GM12878 (cell line): Measurements from ENCODE around the gene EPHA4.

Experiments
- ATF3 ChIP-seq: IDR thresholded peaks from 2 replicates; pipeline ENCODE4 v1.6.1; 2011; ENCODE audit warnings: low read depth, mild to moderate bottlenecking, low read length, moderate library complexity, borderline replicate concordance; ENCODE audit errors: extremely low read depth
- CBFB ChIP-seq: IDR thresholded peaks from 2 replicates; pipeline ENCODE4 v1.6.1; 2016; ENCODE audit warnings: antibody characterized with exemption, low read depth
- CHD1 ChIP-seq: IDR thresholded peaks from 2 replicates; pipeline ENCODE4 v1.6.1; 2012; ENCODE audit warnings: low read depth, low read length, improper control_type of control experiment
- MEF2A ChIP-seq: IDR thresholded peaks from 2 replicates; pipeline ENCODE4 v1.6.1; 2011; ENCODE audit warnings: low read depth, mild to moderate bottlenecking, low read length, moderate library complexity; ENCODE audit not compliant: insufficient read depth
- NFYB ChIP-seq: IDR thresholded peaks from 2 replicates; pipeline ENCODE4 v1.6.1; 2011; ENCODE audit warnings: low read depth, mild to moderate bottlenecking, low read length, improper control_type of control experiment, moderate library complexity; ENCODE audit not compliant: insufficient read depth
- POLR2AphosphoS5 ChIP-seq: IDR thresholded peaks from 2 replicates; pipeline ENCODE4 v1.6.1; 2011; ENCODE audit warnings: mild to moderate bottlenecking, low read length, inconsistent platforms
- RCOR1 ChIP-seq: conservative IDR thresholded peaks from 2 replicates; pipeline ENCODE4 v1.6.1; 2012; ENCODE audit warnings: low read depth, low read length, improper control_type of control experiment
- RFX5 ChIP-seq: IDR thresholded peaks from 2 replicates; pipeline ENCODE4 v1.6.1; 2011; ENCODE audit warnings: low read depth, low read length, improper control_type of control experiment
- SMC3 ChIP-seq: IDR thresholded peaks from 2 replicates; pipeline ENCODE4 v1.6.1; 2011; ENCODE audit warnings: low read length, improper control_type of control experiment, borderline replicate concordance
- SREBF2 ChIP-seq: IDR thresholded peaks from 2 replicates; pipeline ENCODE4 v1.6.1; 2012; ENCODE audit warnings: mild to moderate bottlenecking, low read length
- TAF1 ChIP-seq: IDR thresholded peaks from 2 replicates; pipeline ENCODE4 v1.6.1; 2011; ENCODE audit warnings: mild to moderate bottlenecking, low read depth, low read length, borderline replicate concordance
- TF ChIP-seq, protein P1 (sequence below), 3 experiments: IDR thresholded peaks in 2 of 3; conservative IDR thresholded peaks in 1 of 3; 2 replicates each; pipeline ENCODE4 v1.5.1; 2011; ENCODE audit warnings: low read depth in 3 of 3, low read length in 3 of 3, mild to moderate bottlenecking in 3 of 3, control low read depth in 2 of 3, moderate library complexity in 2 of 3, inconsistent platforms in 1 of 3, mixed read lengths in 1 of 3; ENCODE audit not compliant: control insufficient read depth in 2 of 3, insufficient read depth in 1 of 3; ENCODE audit errors: extremely low read depth in 1 of 3
- TF ChIP-seq, protein P2 (sequence below): IDR thresholded peaks from 2 replicates; pipeline ENCODE4 v1.6.1; 2011; ENCODE audit warnings: borderline replicate concordance, low read depth, mild to moderate bottlenecking, moderate library complexity, mixed read lengths, low read length; ENCODE audit not compliant: insufficient read depth; ENCODE audit errors: extremely low read length
- TF ChIP-seq, protein P3 (sequence below): IDR thresholded peaks from 2 replicates; pipeline ENCODE4 v1.6.1; 2012; ENCODE audit warnings: low read depth, low read length, improper control_type of control experiment

- no peak for TF ChIP-seq TAF1
- TF ChIP-seq RCOR1, result no peak
- TF ChIP-seq, protein P1, sequence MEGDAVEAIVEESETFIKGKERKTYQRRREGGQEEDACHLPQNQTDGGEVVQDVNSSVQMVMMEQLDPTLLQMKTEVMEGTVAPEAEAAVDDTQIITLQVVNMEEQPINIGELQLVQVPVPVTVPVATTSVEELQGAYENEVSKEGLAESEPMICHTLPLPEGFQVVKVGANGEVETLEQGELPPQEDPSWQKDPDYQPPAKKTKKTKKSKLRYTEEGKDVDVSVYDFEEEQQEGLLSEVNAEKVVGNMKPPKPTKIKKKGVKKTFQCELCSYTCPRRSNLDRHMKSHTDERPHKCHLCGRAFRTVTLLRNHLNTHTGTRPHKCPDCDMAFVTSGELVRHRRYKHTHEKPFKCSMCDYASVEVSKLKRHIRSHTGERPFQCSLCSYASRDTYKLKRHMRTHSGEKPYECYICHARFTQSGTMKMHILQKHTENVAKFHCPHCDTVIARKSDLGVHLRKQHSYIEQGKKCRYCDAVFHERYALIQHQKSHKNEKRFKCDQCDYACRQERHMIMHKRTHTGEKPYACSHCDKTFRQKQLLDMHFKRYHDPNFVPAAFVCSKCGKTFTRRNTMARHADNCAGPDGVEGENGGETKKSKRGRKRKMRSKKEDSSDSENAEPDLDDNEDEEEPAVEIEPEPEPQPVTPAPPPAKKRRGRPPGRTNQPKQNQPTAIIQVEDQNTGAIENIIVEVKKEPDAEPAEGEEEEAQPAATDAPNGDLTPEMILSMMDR (IDR thresholded peaks at IDR 0.05 in 2 of 3, conservative IDR thresholded peaks at IDR 0.05 in 1 of 3; ENCODE audit: control insufficient read depth in 2 of 3, extremely low read depth in 1 of 3, insufficient read depth in 1 of 3, low read depth in 3 of 3, low read length in 3 of 3), result no peak
- TF ChIP-seq ATF3, result no peak
- no peak for TF ChIP-seq CHD1
- no peak for TF ChIP-seq CBFB
- TF ChIP-seq POLR2AphosphoS5, result no peak
- TF ChIP-seq, protein P2, sequence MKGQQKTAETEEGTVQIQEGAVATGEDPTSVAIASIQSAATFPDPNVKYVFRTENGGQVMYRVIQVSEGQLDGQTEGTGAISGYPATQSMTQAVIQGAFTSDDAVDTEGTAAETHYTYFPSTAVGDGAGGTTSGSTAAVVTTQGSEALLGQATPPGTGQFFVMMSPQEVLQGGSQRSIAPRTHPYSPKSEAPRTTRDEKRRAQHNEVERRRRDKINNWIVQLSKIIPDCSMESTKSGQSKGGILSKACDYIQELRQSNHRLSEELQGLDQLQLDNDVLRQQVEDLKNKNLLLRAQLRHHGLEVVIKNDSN, result no peak
- TF ChIP-seq SREBF2, result no peak
- no peak for TF ChIP-seq SMC3
- TF ChIP-seq NFYB, result no peak
- TF ChIP-seq MEF2A, result no peak
- no peak for TF ChIP-seq RFX5
- TF ChIP-seq, protein P3, sequence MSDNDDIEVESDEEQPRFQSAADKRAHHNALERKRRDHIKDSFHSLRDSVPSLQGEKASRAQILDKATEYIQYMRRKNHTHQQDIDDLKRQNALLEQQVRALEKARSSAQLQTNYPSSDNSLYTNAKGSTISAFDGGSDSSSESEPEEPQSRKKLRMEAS, result no peak
These were observed 87.2 kb downstream of the EPHA4 start for GRCh38 chr2:221484761-221485502.
